Activated B cell treated with CpG ODN at 0.5 μM for 24 hours (primary cell): ENCODE results near the gene PAF1. TPM values are rescaled to one million over a fixed set of nuclear protein-coding genes. Genes with fewer than 3 reads are reported as not detected.

Experiments used
- ATAC-seq: fragments of 200-7000 bp; cut with Tn5 transposase; one replicate; pipeline ENCODE4 v1.10.0; 2021; ENCODE audit warnings: low read depth, mild to moderate bottlenecking, moderate library complexity
- CTCF ChIA-PET: fragments of 350-600 bp; sonication (Branson Sonifier 250); formaldehyde crosslinking; loops from one replicate; lab custom pipeline; 2021; ENCODE audit warnings: antibody characterized with exemption; lab: Charles Lee
- POLR2A ChIA-PET: fragments of 350-600 bp; sonication (Branson Sonifier 250); formaldehyde crosslinking; loops from one replicate; lab custom pipeline; 2021; ENCODE audit warnings: antibody characterized with exemption; lab: Charles Lee
- DNase-seq: peaks from one replicate; pipeline ENCODE4 v3.0.0; 2022
- H3K27ac Mint-ChIP-seq: one replicate; pipeline ENCODE4 v1.8.0; 2020; ENCODE audit warnings: mixed read lengths
- H3K27me3 Mint-ChIP-seq: one replicate; pipeline ENCODE4 v1.8.0; 2021; ENCODE audit warnings: mixed read lengths
- H3K36me3 Mint-ChIP-seq: one replicate; pipeline ENCODE4 v1.8.0; 2021; ENCODE audit warnings: low read depth, mixed read lengths
- H3K4me1 Mint-ChIP-seq: one replicate; pipeline ENCODE4 v1.8.0; 2021; ENCODE audit warnings: mixed read lengths
- H3K4me3 Mint-ChIP-seq: one replicate; pipeline ENCODE4 v1.8.0; 2020; ENCODE audit warnings: mild to moderate bottlenecking, mixed read lengths
- H3K9me3 Mint-ChIP-seq: one replicate; pipeline ENCODE4 v1.8.0; 2020; ENCODE audit warnings: mixed read lengths
- intact Hi-C: fragments of 100-400 bp; cut with micrococcal nuclease; formaldehyde crosslinking; loops from one replicate; pipeline ENCODE4 v1.15.1; 2024
- total RNA-seq: library from RNA; stranded (reverse); gene quantifications from 2 replicates; pipeline ENCODE4 v1.2.3, GENCODE V29; 2022
- TF ChIP-seq, protein P1 (sequence below): fragments of 200-600 bp; IDR thresholded peaks from one replicate; pipeline ENCODE4 v1.8.0; 2022; ENCODE audit warnings: antibody characterized with exemption, mild to moderate bottlenecking

Gene PAF1
- total RNA-seq, 1 donor from 2014 or later = 52.4 TPM

DNA sequence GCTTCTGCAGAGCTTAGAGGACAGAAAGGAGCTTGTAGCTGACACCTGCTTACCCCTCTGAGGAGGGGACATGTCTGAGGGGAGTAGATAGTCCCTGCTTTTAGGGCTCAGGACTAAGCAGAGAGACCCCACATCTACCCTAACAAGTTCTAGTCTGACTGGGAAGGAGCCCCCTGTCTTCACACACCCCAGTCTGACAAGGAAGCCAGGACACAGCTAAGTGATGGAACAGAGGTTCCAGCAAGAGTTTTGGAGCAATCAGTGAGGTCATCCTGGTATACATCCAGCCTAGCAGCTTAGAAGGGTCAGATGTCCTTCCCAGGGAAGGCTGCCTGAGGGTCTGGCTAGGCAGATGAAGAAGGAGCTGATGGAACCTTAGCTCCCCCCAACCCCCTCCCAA is 15.0 kb downstream of the PAF1 start:
- Mint-ChIP-seq H3K27me3 (no peaks in the 10 kb centered on the region), H3K36me3 (peaks cover 76% of the 10 kb centered on the region), H3K27ac (no peak overlapping the region), H3K9me3 (no peaks in the 10 kb centered on the region), H3K4me3 (no peak overlapping the region), H3K4me1 (no peaks in the 10 kb centered on the region)
- POLR2A ChIA-PET = interaction anchor here (1.1 kb wide), 1 partner anchor 15 kb away, joined by 3 read pairs; the partner anchor contains the start of gene MED29
- DNase-seq (no peak), ATAC-seq (no peak)
- CTCF ChIA-PET = no interaction called here
- TF ChIP-seq, protein P1, sequence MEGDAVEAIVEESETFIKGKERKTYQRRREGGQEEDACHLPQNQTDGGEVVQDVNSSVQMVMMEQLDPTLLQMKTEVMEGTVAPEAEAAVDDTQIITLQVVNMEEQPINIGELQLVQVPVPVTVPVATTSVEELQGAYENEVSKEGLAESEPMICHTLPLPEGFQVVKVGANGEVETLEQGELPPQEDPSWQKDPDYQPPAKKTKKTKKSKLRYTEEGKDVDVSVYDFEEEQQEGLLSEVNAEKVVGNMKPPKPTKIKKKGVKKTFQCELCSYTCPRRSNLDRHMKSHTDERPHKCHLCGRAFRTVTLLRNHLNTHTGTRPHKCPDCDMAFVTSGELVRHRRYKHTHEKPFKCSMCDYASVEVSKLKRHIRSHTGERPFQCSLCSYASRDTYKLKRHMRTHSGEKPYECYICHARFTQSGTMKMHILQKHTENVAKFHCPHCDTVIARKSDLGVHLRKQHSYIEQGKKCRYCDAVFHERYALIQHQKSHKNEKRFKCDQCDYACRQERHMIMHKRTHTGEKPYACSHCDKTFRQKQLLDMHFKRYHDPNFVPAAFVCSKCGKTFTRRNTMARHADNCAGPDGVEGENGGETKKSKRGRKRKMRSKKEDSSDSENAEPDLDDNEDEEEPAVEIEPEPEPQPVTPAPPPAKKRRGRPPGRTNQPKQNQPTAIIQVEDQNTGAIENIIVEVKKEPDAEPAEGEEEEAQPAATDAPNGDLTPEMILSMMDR = no peak
- intact Hi-C loops = no loop called here

- intact Hi-C loops = no loop called here
- POLR2A ChIA-PET = no interaction called here
- TF ChIP-seq, protein P1 = no peak
- Mint-ChIP-seq H3K36me3 (peaks cover 76% of the 10 kb centered on the region), H3K4me1 (no peaks in the 10 kb centered on the region), H3K9me3 (no peaks in the 10 kb centered on the region), H3K27me3 (no peaks in the 10 kb centered on the region), H3K27ac (no peak overlapping the region), H3K4me3 (no peak overlapping the region)
- DNase-seq (no peak), ATAC-seq (no peak)
- CTCF ChIA-PET = no interaction called here
Observed at GRCh38 chr19:39372941-39373340, 18.0 kb downstream of the PAF1 start.

GRCh38 chr19:39372047-39372802 is 18.7 kb downstream of the PAF1 start:
- intact Hi-C loops = no loop called here
- H3K36me3 Mint-ChIP-seq = peaks cover 69% of the 10 kb centered on the region
- no peak for ATAC-seq
- CTCF ChIA-PET = no interaction called here
- POLR2A ChIA-PET = no interaction called here
- no peak overlapping the region for H3K27ac Mint-ChIP-seq
- no peak for DNase-seq
- TF ChIP-seq, protein P1 = no peak
- H3K4me1 Mint-ChIP-seq = no peaks in the 10 kb centered on the region
- H3K9me3 Mint-ChIP-seq = no peaks in the 10 kb centered on the region
- no peak overlapping the region for H3K4me3 Mint-ChIP-seq
- no peaks in the 10 kb centered on the region for H3K27me3 Mint-ChIP-seq

DNA sequence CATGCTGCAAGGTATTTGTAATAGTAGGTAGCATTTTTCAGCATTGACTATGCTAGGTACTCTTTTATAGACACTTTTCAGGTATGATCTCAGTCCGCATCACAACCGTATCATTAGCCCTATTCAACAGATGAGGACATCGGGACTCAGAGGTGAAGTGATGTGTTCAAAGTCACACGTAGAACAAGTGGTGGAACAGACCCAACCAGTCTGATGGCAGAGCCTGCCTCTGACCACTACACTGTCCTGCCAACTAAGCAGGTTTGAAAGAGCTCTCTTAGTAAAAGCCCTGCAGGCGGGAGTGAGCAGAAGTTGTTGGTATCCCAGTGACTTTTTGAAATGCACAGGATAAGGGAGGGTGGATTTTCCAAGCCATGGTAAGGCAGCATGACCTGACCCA is 20.2 kb downstream of the PAF1 start:
- TF ChIP-seq, protein P1 = no peak
- ATAC-seq (no peak), DNase-seq (no peak)
- ChIA-PET POLR2A (interaction anchor here (0.6 kb wide), 1 partner anchor 1200 kb away, joined by 3 read pairs; no protein-coding TSS in a partner anchor), CTCF (interaction anchor here (1.1 kb wide), 1 partner anchor 20 kb away, joined by 3 read pairs; no protein-coding TSS in a partner anchor)
- Mint-ChIP-seq H3K27ac (no peak overlapping the region), H3K4me3 (no peak overlapping the region), H3K27me3 (no peaks in the 10 kb centered on the region), H3K4me1 (peaks cover 3% of the 10 kb centered on the region), H3K9me3 (no peaks in the 10 kb centered on the region), H3K36me3 (peaks cover 59% of the 10 kb centered on the region)
- intact Hi-C loops = no loop called here

GRCh38 chr19:39369200-39369599 is 21.7 kb downstream of the PAF1 start:
- Mint-ChIP-seq H3K9me3 (no peaks in the 10 kb centered on the region), H3K4me3 (no peak overlapping the region), H3K27me3 (no peaks in the 10 kb centered on the region), H3K36me3 (peaks cover 51% of the 10 kb centered on the region), H3K4me1 (peaks cover 12% of the 10 kb centered on the region), H3K27ac (no peak overlapping the region)
- ATAC-seq = no peak
- CTCF ChIA-PET = no interaction called here
- TF ChIP-seq, protein P1 = no peak
- intact Hi-C loops = no loop called here
- no peak for DNase-seq
- POLR2A ChIA-PET = no interaction called here
